ENCODE data around the gene STXBP4.

Gene STXBP4

DNA sequence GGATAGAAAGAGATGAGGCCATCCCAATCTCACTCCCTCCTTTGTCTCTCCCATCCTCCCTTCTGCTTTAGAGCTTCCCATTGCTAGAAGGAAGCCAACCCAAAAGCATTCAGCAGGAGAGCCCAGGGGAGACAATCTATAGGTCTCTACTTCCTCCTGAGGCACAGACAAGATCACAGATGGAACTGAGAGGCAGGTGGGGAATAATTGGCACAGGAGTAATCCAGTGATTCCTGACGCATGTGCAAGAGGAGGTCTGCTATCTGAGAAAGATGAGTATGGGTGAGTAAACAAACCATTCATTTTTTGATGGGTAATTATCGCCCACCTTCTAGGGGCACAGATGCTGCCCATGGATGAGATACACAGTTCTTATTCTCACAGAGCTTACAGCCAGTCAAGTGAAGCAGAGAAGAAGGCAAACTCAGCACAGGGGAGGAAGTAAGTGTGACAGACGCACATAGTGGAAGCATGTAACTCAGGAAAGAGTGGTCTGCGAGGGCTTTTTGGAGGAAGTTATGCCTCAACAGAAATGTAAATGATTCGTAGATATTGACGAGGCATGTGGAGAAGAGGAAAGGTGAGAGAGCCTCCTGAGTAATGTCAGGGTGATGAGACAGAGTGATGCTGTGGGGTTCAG is 207.3 kb downstream of the STXBP4 start:
- Histone ChIP-seq H3K27ac (no peak overlapping the region), H3K36me3 (ENCODE audit: insufficient read depth, low read length) (peaks cover 12% of the 10 kb centered on the region; the same call in 1 of the 2 replicates), H3K4me3 (no peak overlapping the region), H3K9me3 (ENCODE audit: low read depth, low read length) (peaks cover 11% of the 10 kb centered on the region; the same call in 1 of the 2 replicates), H3K9ac (ENCODE audit: insufficient read length) (no peak overlapping the region)
- no peak for DNase-seq (ENCODE audit: low read depth, low spot score)
- TF ChIP-seq POLR2AphosphoS5 (IDR thresholded peaks at IDR 0.05; ENCODE audit: borderline replicate concordance, low read depth, low read length), result no peak

GRCh38 chr17:55177159-55177854 is 208.7 kb downstream of the STXBP4 start:
- TF ChIP-seq FOXP2 (optimal IDR thresholded peaks at IDR 0.05; ENCODE audit: control extremely low read depth, extremely low read length, insufficient read depth) (no peak), EZH2 (IDR thresholded peaks at IDR 0.05) (no peak), POLR2AphosphoS5 (IDR thresholded peaks at IDR 0.05; ENCODE audit: borderline replicate concordance, low read depth, low read length) (no peak)
- peaks cover 12% of the 10 kb centered on the region; the same call in 1 of the 2 replicates for H3K36me3 ChIP-seq (ENCODE audit: insufficient read depth, low read length)
- H3K9ac ChIP-seq (ENCODE audit: insufficient read length), result no peak overlapping the region
- H3K9me3 ChIP-seq (ENCODE audit: low read depth, low read length), result peaks cover 11% of the 10 kb centered on the region; the same call in 1 of the 2 replicates
- no peak overlapping the region for H3K27ac ChIP-seq
- DNase-seq (ENCODE audit: low read depth, low spot score), result no peak
- H3K4me3 ChIP-seq, result no peak overlapping the region

- Histone ChIP-seq H3K9me3 (ENCODE audit: low read depth, low read length) (peaks cover 11% of the 10 kb centered on the region; the same call in 1 of the 2 replicates), H3K27ac (no peak overlapping the region), H3K36me3 (ENCODE audit: insufficient read depth, low read length) (peaks cover 12% of the 10 kb centered on the region; the same call in 1 of the 2 replicates), H3K9ac (ENCODE audit: insufficient read length) (no peak overlapping the region), H3K4me3 (no peak overlapping the region)
- TF ChIP-seq POLR2AphosphoS5 (IDR thresholded peaks at IDR 0.05; ENCODE audit: borderline replicate concordance, low read depth, low read length), result no peak
- no peak for TF ChIP-seq FOXP2 (optimal IDR thresholded peaks at IDR 0.05; ENCODE audit: control extremely low read depth, extremely low read length, insufficient read depth)
- TF ChIP-seq EZH2 (IDR thresholded peaks at IDR 0.05), result no peak
- no peak for DNase-seq (ENCODE audit: low read depth, low spot score)
These were observed 209.3 kb downstream of the STXBP4 start for GRCh38 chr17:55177855-55178217.

GRCh38 chr17:55186937-55187770 is 218.6 kb downstream of the STXBP4 start:
- Histone ChIP-seq H3K27ac (no peak overlapping the region), H3K9ac (ENCODE audit: insufficient read length) (no peak overlapping the region), H3K9me3 (ENCODE audit: low read depth, low read length) (no peaks in the 10 kb centered on the region; the same call in 1 of the 2 replicates), H3K36me3 (ENCODE audit: insufficient read depth, low read length) (no peaks in the 10 kb centered on the region), H3K4me3 (no peak overlapping the region)
- TF ChIP-seq EZH2 (IDR thresholded peaks at IDR 0.05) (no peak), POLR2AphosphoS5 (IDR thresholded peaks at IDR 0.05; ENCODE audit: borderline replicate concordance, low read depth, low read length) (no peak), FOXP2 (optimal IDR thresholded peaks at IDR 0.05; ENCODE audit: control extremely low read depth, extremely low read length, insufficient read depth) (no peak)
- DNase-seq (ENCODE audit: low read depth, low spot score), result no peak

- no peaks in the 10 kb centered on the region for H3K9me3 ChIP-seq (ENCODE audit: low read depth, low read length)
- no peaks in the 10 kb centered on the region for H3K36me3 ChIP-seq (ENCODE audit: insufficient read depth, low read length)
- TF ChIP-seq EZH2 (IDR thresholded peaks at IDR 0.05) (no peak), POLR2AphosphoS5 (IDR thresholded peaks at IDR 0.05; ENCODE audit: borderline replicate concordance, low read depth, low read length) (no peak), FOXP2 (optimal IDR thresholded peaks at IDR 0.05; ENCODE audit: control extremely low read depth, extremely low read length, insufficient read depth) (no peak)
- H3K27ac ChIP-seq, result no peak overlapping the region
- no peak overlapping the region for H3K9ac ChIP-seq (ENCODE audit: insufficient read length)
- DNase-seq (ENCODE audit: low read depth, low spot score), result no peak
- no peak overlapping the region for H3K4me3 ChIP-seq
These were observed 222.2 kb downstream of the STXBP4 start for GRCh38 chr17:55190748-55191147.

GRCh38 chr17:55198690-55199370 is 230.3 kb downstream of the STXBP4 start:
- peak overlapping the region; percentile 87; the same call in 1 of the 2 replicates for H3K27ac ChIP-seq
- peaks cover 3% of the 10 kb centered on the region; the same call in 1 of the 2 replicates for H3K36me3 ChIP-seq (ENCODE audit: insufficient read depth, low read length)
- no peak overlapping the region; the same call in 1 of the 2 replicates for H3K4me3 ChIP-seq
- H3K9ac ChIP-seq (ENCODE audit: insufficient read length), result no peak overlapping the region
- no peaks in the 10 kb centered on the region for H3K9me3 ChIP-seq (ENCODE audit: low read depth, low read length)
- no peak for DNase-seq (ENCODE audit: low read depth, low spot score)
- TF ChIP-seq FOXP2 (optimal IDR thresholded peaks at IDR 0.05; ENCODE audit: control extremely low read depth, extremely low read length, insufficient read depth), result no peak
- no peak for TF ChIP-seq EZH2 (IDR thresholded peaks at IDR 0.05)
- no peak for TF ChIP-seq POLR2AphosphoS5 (IDR thresholded peaks at IDR 0.05; ENCODE audit: borderline replicate concordance, low read depth, low read length)

GRCh38 chr17:55200904-55201303 is 232.3 kb downstream of the STXBP4 start:
- DNase-seq (ENCODE audit: low read depth, low spot score), result no peak
- TF ChIP-seq EZH2 (IDR thresholded peaks at IDR 0.05) (no peak), FOXP2 (optimal IDR thresholded peaks at IDR 0.05; ENCODE audit: control extremely low read depth, extremely low read length, insufficient read depth) (no peak), POLR2AphosphoS5 (IDR thresholded peaks at IDR 0.05; ENCODE audit: borderline replicate concordance, low read depth, low read length) (no peak)

More at GRCh38 chr17:55200904-55201303, 232.3 kb downstream of the STXBP4 start:
- Histone ChIP-seq H3K9ac (ENCODE audit: insufficient read length) (peak overlapping the region; percentile 9), H3K36me3 (ENCODE audit: insufficient read depth, low read length) (peaks cover 6% of the 10 kb centered on the region; the same call in 1 of the 2 replicates), H3K27ac (peak overlapping the region; percentile 87), H3K4me3 (peak overlapping the region; percentile 59), H3K9me3 (ENCODE audit: low read depth, low read length) (peaks cover 7% of the 10 kb centered on the region; the same call in 1 of the 2 replicates)
